HepG2 (cell line): ENCODE measurements around the gene HLF. TPM values are rescaled to one million over a fixed set of nuclear protein-coding genes. Genes with fewer than 3 reads are reported as not detected.

ENCODE experiments used
- ATAC-seq: fragments of 200-7000 bp; cut with Tn5 transposase; 3 replicates; pipeline ENCODE4 v1.9.1; 2020; ENCODE audit warnings: mild to moderate bottlenecking, moderate library complexity
- BruUV-seq: library from RNA; stranded (reverse); fragments of 400-500 nt; replicated peaks from 2 replicates; lab custom pipeline; 2021; lab: Mats Ljungman, UMichigan
- CTCF ChIA-PET: fragments of 300-600 bp; formaldehyde crosslinking; extraction: SDS; loops from one replicate; lab custom pipeline; 2021; ENCODE audit warnings: low total read pairs, inconsistent platforms, low intra/inter-chr PET ratio; lab: Yijun Ruan, JAX
- POLR2A ChIA-PET: fragments of 350-600 bp; sonication (Branson Sonifier 250); formaldehyde crosslinking; loops from one replicate; lab custom pipeline; 2020; ENCODE audit warnings: antibody characterized with exemption, inconsistent platforms; lab: Yijun Ruan, JAX
- DNase-seq: peaks from one replicate; pipeline ENCODE4 v3.0.0-alpha.2; 2015; ENCODE audit warnings: low spot score
- FAIRE-seq: peaks from 3 replicates; lab custom pipeline; 2011; peaks lifted over from hg19 to GRCh38; lab: Jason Lieb, UNC
- H2AFZ ChIP-seq: one replicate; pipeline ENCODE4 v1.6.1; 2011; ENCODE audit warnings: low read length, inconsistent platforms
- H3K27ac ChIP-seq: fragments of 300-600 bp; 3 replicates; pipeline ENCODE4 v1.8.0; 2011; ENCODE audit warnings: mixed run types, mild to moderate bottlenecking, mixed read lengths, low read length, inconsistent platforms; ENCODE audit not compliant: insufficient read depth; ENCODE audit errors: extremely low read length
- H3K27me3 ChIP-seq, 2 experiments: fragments of 200-600 bp in 1 of 2; 2 replicates in 1 of 2; 3 replicates in 1 of 2; pipeline versions ENCODE4 v1.6.0 to v1.8.0; 2011; ENCODE audit warnings: low read length in 2 of 2, mild to moderate bottlenecking in 2 of 2, moderate library complexity in 2 of 2, inconsistent platforms in 1 of 2; ENCODE audit not compliant: insufficient read depth in 2 of 2, control insufficient read depth in 1 of 2
- H3K36me3 ChIP-seq, 2 experiments: fragments of 200-600 bp in 1 of 2; replicated peaks in 1 of 2; 2 replicates in 1 of 2; 3 replicates in 1 of 2; pipeline versions ENCODE4 v1.5.1 to v1.8.0; 2011; ENCODE audit warnings: low read length in 2 of 2, inconsistent platforms in 1 of 2; ENCODE audit not compliant: insufficient read depth in 2 of 2, control insufficient read depth in 1 of 2
- H3K4me1 ChIP-seq: 2 replicates; pipeline ENCODE4 v1.5.1; 2012; ENCODE audit warnings: low read length, inconsistent platforms; ENCODE audit not compliant: insufficient read depth
- H3K4me2 ChIP-seq: 2 replicates; pipeline ENCODE4 v1.6.0; 2011; ENCODE audit warnings: low read depth, low read length, inconsistent platforms
- H3K4me3 ChIP-seq, 3 experiments: fragments of 200-600 bp in 1 of 3; sonication (generic), shearing (Covaris generic) in 1 of 3; replicated peaks in 1 of 3; 2 replicates each; pipeline ENCODE4 v1.5.1; 2011 to 2016; ENCODE audit warnings: low read length in 3 of 3, inconsistent platforms in 2 of 3, low read depth in 2 of 3, mild to moderate bottlenecking in 2 of 3, control low read depth in 1 of 3, mixed read lengths in 1 of 3; ENCODE audit not compliant: insufficient read depth in 1 of 3
- H3K79me2 ChIP-seq: one replicate; pipeline ENCODE4 v1.6.1; 2011; ENCODE audit warnings: low read length, inconsistent platforms; ENCODE audit not compliant: insufficient read depth
- H3K9ac ChIP-seq: 2 replicates; pipeline ENCODE4 v1.6.0; 2011; ENCODE audit warnings: mild to moderate bottlenecking, low read depth, low read length, inconsistent platforms; ENCODE audit not compliant: insufficient read depth
- H3K9me3 ChIP-seq: 2 replicates; pipeline ENCODE4 v1.5.1; 2012; ENCODE audit warnings: mild to moderate bottlenecking, low read length
- H4K20me1 ChIP-seq: 2 replicates; pipeline ENCODE4 v1.6.0; 2011; ENCODE audit warnings: inconsistent platforms, mild to moderate bottlenecking, low read length, moderate library complexity; ENCODE audit not compliant: insufficient read depth
- CREM ChIP-seq, 2 experiments: sonication (generic) in 1 of 2; formaldehyde crosslinking in 1 of 2; IDR thresholded peaks; 2 replicates each; pipeline versions ENCODE4 v1.4.0 to v1.6.1; 2016 to 2020; ENCODE audit warnings: antibody characterized with exemption in 1 of 2, mild to moderate bottlenecking in 1 of 2, missing genetic modification reagents in 1 of 2
- FOXA3 ChIP-seq: IDR thresholded peaks from 2 replicates; pipeline ENCODE4 v1.6.1; 2016; ENCODE audit warnings: missing genetic modification reagents, missing compliant biosample characterization
- HNF4G ChIP-seq, 2 experiments: sonication (generic) in 1 of 2; formaldehyde crosslinking in 1 of 2; IDR thresholded peaks; 2 replicates each; pipeline versions ENCODE4 v1.4.0 to v1.6.1; 2011 to 2020; ENCODE audit warnings: borderline replicate concordance in 2 of 2, low read depth in 2 of 2, mild to moderate bottlenecking in 2 of 2, low read length in 1 of 2, missing genetic modification reagents in 1 of 2, moderate library complexity in 1 of 2
- MAFK ChIP-seq, 2 experiments: IDR thresholded peaks in 1 of 2; conservative IDR thresholded peaks in 1 of 2; 2 replicates each; pipeline ENCODE4 v1.6.1; 2011; ENCODE audit warnings: improper control_type of control experiment in 2 of 2, low read length in 2 of 2
- NR2F1 ChIP-seq, 2 experiments: fragments of 450-650 bp in 1 of 2; formaldehyde crosslinking in 1 of 2; IDR thresholded peaks; 2 replicates each; pipeline versions ENCODE4 v1.5.0 to v1.6.1; 2016 to 2020; ENCODE audit warnings: mild to moderate bottlenecking in 1 of 2, missing compliant biosample characterization in 1 of 2, missing genetic modification reagents in 1 of 2, moderate library complexity in 1 of 2
- PRPF4 ChIP-seq: fragments of 200-400 bp; formaldehyde crosslinking; IDR thresholded peaks from 2 replicates; pipeline ENCODE4 v1.6.1; 2016; ENCODE audit warnings: low read length, low read depth; ENCODE audit not compliant: poor library complexity, severe bottlenecking
- SAFB2 ChIP-seq: sonication (generic); formaldehyde crosslinking; IDR thresholded peaks from 2 replicates; pipeline ENCODE4 v1.5.1; 2020; ENCODE audit warnings: missing genetic modification reagents, low read depth, mild to moderate bottlenecking, borderline replicate concordance
- TGIF2 ChIP-seq: IDR thresholded peaks from 2 replicates; pipeline ENCODE4 v1.6.1; 2016; ENCODE audit warnings: control low read depth, missing compliant biosample characterization
- ZMYM2 ChIP-seq: sonication (generic); formaldehyde crosslinking; IDR thresholded peaks from 2 replicates; pipeline ENCODE4 v1.8.0; 2022; ENCODE audit warnings: mild to moderate bottlenecking, missing genetic modification reagents
- ZNF296 ChIP-seq: sonication (generic); formaldehyde crosslinking; conservative IDR thresholded peaks from 2 replicates; pipeline ENCODE4 v1.5.0; 2020; ENCODE audit warnings: mild to moderate bottlenecking, missing genetic modification reagents
- ZNF383 ChIP-seq: sonication (generic); formaldehyde crosslinking; IDR thresholded peaks from 2 replicates; pipeline ENCODE4 v1.4.0; 2020; ENCODE audit warnings: missing genetic modification reagents, mild to moderate bottlenecking, borderline replicate concordance
- ZNF598 ChIP-seq: sonication (generic); formaldehyde crosslinking; IDR thresholded peaks from 2 replicates; pipeline ENCODE4 v1.5.1; 2020; ENCODE audit warnings: mild to moderate bottlenecking, missing genetic modification reagents, borderline replicate concordance
- ZNF75D ChIP-seq: sonication (generic); formaldehyde crosslinking; IDR thresholded peaks from 2 replicates; pipeline ENCODE4 v1.8.1; 2023; ENCODE audit warnings: missing genetic modification reagents, mild to moderate bottlenecking, borderline replicate concordance
- WGBS: methylation state at CpG from one replicate; pipeline ENCODE4 v1.1.6; 2017; ENCODE audit warnings: low lambda C conversion rate; 5-methylcytosine and 5-hydroxymethylcytosine counted together
- in situ Hi-C: cut with HindIII; loops from 2 replicates; pipeline ENCODE4 v1.10.0; 2017; ENCODE audit warnings: low pct_unique_long_range_greater_than_20kb; ENCODE audit not compliant: extremely low pct_ligation_motif_present
- intact Hi-C: fragments of 100-400 bp; cut with micrococcal nuclease; formaldehyde crosslinking; loops from one replicate; pipeline ENCODE4 v1.10.0; 2022; ENCODE audit not compliant: unreplicated experiment
- polyA plus RNA-seq, 8 experiments: library from polyadenylated mRNA; depleted of rRNA in 3 of 8; stranded (reverse) in 7 of 8; unstranded in 1 of 8; fragments of >200 nt; fragmentation: Illumina TruSeq in 4 of 8; extraction: Trizol in 4 of 8; gene quantifications; 2 replicates each; pipeline versions ENCODE4 v1.2.1 to v1.2.3, GENCODE V29; 2011 to 2016; ENCODE audit warnings: low read depth in 4 of 8, missing spikeins in 1 of 8, mixed read lengths in 1 of 8; ENCODE audit not compliant: insufficient read depth in 1 of 8
- total RNA-seq, 5 experiments: library from RNA; depleted of rRNA; stranded (reverse); fragments of >200 nt; fragmentation: Illumina TruSeq; extraction: Trizol; gene quantifications; 2 replicates each; pipeline ENCODE4 v1.2.3, GENCODE V29; 2016; ENCODE audit warnings: low read depth in 1 of 5
- TF ChIP-seq, protein P1 (sequence below): sonication (generic); formaldehyde crosslinking; IDR thresholded peaks from 2 replicates; pipeline ENCODE4 v1.4.0; 2020; ENCODE audit warnings: missing genetic modification reagents
- TF ChIP-seq, protein P2 (sequence below): sonication (generic); formaldehyde crosslinking; IDR thresholded peaks from 2 replicates; pipeline ENCODE4 v1.9.0; 2022; ENCODE audit warnings: missing genetic modification reagents, mild to moderate bottlenecking, borderline replicate concordance
- TF ChIP-seq, protein P3 (sequence below): sonication (generic); formaldehyde crosslinking; IDR thresholded peaks from 2 replicates; pipeline ENCODE4 v1.4.0; 2020; ENCODE audit warnings: missing genetic modification reagents

HLF gene
- total and polyA plus RNA-seq, 2 of the 13 experiments (the other 11 are each of a cell fraction or from before 2014, with no cell fraction given) = 202 to 346 TPM

DNA sequence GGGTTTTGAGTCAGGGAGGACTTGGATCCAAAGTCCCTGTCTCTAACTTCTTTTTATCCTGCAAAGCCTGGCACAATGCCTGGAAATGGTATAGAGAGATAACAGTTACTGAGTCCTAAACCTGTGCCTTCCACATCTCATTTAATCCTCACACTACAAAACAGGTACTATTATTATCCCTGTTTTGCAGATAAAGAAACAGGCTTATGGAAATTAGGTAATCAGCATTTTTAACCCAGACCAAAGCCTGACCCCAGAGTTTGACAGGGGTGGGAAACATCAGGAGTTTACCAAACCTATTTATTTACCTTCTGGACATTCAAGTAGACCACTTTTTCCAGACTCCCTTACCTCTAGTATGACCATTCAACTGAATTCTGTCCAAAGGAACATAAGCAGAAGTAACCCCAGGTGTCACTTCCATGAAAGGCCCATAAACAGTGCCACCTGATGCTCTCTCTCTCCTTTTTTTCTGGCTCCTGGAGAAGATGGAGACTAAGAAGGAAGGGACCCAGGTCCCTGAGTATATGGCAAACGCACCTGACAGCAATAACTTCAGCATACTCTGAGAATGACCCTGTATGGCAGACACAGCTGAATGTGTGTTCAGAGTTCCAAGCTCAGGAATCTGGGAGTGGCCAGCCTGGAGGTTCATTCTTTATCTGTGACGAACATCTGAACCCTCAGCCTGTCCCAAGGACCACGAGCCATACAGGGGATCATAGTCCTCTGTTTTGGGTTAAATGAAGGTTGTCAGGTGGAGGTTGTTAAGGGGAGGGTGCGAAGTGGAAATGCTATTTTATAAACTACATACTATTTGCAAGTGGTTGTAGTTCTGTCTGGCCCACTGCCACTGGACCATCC is 62.7 kb downstream of the HLF start:
- 21% methylated on average over 4 of the region's 4 CpGs for WGBS
- POLR2A ChIA-PET = interaction anchor here (1.3 kb wide), 2 partner anchors 24 to 41 kb away, joined by 5 read pairs; no protein-coding TSS in a partner anchor
- peak overlapping the region; percentile 37 for H3K27ac ChIP-seq
- ATAC-seq (peak; percentile 65), DNase-seq (peak; percentile 87), FAIRE-seq (peak; percentile 83)
- in situ Hi-C loops (no loop called here), intact Hi-C loops (loop anchor here (1.0 kb wide), 1 partner anchor 21 kb away; no protein-coding TSS in a partner anchor)
- H3K4me2 ChIP-seq = peak overlapping the region; percentile 29; the same call in 1 of the 2 replicates
- no peak overlapping the region for H2AFZ ChIP-seq
- CTCF ChIA-PET = no interaction called here
- H3K4me1 ChIP-seq = peaks cover 48% of the 10 kb centered on the region
- no peaks in the 10 kb centered on the region for H3K27me3 ChIP-seq
- H4K20me1 ChIP-seq = peaks cover 20% of the 10 kb centered on the region
- 0 out of 2 replicates have a peak, but pooled peaks cover 5% of the 10 kb centered on the region for H3K9me3 ChIP-seq
- H3K4me3 ChIP-seq = no peak overlapping the region
- H3K36me3 ChIP-seq = peaks cover 0 to 3% of the 10 kb centered on the region in 2 experiments; a peak in 1 of 5 replicates
- H3K79me2 ChIP-seq = no peaks in the 10 kb centered on the region
- BruUV-seq = TSS peak; percentile 10
- 0 out of 2 replicates have a peak overlapping the region, but pooled peaks have one; percentile 7 for H3K9ac ChIP-seq
- TF ChIP-seq TGIF2 = 0 out of 2 replicates have a peak, but pooled peaks have one; percentile 28
- TF ChIP-seq PRPF4 = no peak
- 0 out of 2 replicates have a peak, but pooled peaks have one; percentile 11 for TF ChIP-seq FOXA3 (CRISPR knock-in tag)
- no peak for TF ChIP-seq ZNF75D (CRISPR knock-in tag)
- TF ChIP-seq, protein P1, sequence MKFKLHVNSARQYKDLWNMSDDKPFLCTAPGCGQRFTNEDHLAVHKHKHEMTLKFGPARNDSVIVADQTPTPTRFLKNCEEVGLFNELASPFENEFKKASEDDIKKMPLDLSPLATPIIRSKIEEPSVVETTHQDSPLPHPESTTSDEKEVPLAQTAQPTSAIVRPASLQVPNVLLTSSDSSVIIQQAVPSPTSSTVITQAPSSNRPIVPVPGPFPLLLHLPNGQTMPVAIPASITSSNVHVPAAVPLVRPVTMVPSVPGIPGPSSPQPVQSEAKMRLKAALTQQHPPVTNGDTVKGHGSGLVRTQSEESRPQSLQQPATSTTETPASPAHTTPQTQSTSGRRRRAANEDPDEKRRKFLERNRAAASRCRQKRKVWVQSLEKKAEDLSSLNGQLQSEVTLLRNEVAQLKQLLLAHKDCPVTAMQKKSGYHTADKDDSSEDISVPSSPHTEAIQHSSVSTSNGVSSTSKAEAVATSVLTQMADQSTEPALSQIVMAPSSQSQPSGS = no peak
- peak; percentile 64; the same call in 1 of the 2 replicates for TF ChIP-seq CREM (IDR thresholded peaks at IDR 0.05)
- TF ChIP-seq CREM (CRISPR knock-in tag; IDR thresholded peaks at IDR 0.05) = no peak
- TF ChIP-seq ZMYM2 (CRISPR knock-in tag) = 0 out of 2 replicates have a peak, but pooled peaks have one; percentile 38
- no peak for TF ChIP-seq ZNF296 (CRISPR knock-in tag)
- TF ChIP-seq, protein P2, sequence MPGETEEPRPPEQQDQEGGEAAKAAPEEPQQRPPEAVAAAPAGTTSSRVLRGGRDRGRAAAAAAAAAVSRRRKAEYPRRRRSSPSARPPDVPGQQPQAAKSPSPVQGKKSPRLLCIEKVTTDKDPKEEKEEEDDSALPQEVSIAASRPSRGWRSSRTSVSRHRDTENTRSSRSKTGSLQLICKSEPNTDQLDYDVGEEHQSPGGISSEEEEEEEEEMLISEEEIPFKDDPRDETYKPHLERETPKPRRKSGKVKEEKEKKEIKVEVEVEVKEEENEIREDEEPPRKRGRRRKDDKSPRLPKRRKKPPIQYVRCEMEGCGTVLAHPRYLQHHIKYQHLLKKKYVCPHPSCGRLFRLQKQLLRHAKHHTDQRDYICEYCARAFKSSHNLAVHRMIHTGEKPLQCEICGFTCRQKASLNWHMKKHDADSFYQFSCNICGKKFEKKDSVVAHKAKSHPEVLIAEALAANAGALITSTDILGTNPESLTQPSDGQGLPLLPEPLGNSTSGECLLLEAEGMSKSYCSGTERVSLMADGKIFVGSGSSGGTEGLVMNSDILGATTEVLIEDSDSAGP (CRISPR knock-in tag) = no peak
- 0 out of 4 replicates have a peak, but pooled peaks of 1 of the 2 experiments have one; percentile 21 for TF ChIP-seq NR2F1 (CRISPR knock-in tag; IDR thresholded peaks at IDR 0.05)
- TF ChIP-seq HNF4G (IDR thresholded peaks at IDR 0.05; ENCODE audit: borderline replicate concordance, low read depth, low read length) = peak; percentile 72
- TF ChIP-seq HNF4G (CRISPR knock-in tag; IDR thresholded peaks at IDR 0.05; ENCODE audit: borderline replicate concordance, low read depth) = no peak
- no peak for TF ChIP-seq ZNF383 (CRISPR knock-in tag)
- TF ChIP-seq, protein P3, sequence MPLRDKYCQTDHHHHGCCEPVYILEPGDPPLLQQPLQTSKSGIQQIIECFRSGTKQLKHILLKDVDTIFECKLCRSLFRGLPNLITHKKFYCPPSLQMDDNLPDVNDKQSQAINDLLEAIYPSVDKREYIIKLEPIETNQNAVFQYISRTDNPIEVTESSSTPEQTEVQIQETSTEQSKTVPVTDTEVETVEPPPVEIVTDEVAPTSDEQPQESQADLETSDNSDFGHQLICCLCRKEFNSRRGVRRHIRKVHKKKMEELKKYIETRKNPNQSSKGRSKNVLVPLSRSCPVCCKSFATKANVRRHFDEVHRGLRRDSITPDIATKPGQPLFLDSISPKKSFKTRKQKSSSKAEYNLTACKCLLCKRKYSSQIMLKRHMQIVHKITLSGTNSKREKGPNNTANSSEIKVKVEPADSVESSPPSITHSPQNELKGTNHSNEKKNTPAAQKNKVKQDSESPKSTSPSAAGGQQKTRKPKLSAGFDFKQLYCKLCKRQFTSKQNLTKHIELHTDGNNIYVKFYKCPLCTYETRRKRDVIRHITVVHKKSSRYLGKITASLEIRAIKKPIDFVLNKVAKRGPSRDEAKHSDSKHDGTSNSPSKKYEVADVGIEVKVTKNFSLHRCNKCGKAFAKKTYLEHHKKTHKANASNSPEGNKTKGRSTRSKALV (CRISPR knock-in tag) = no peak
- TF ChIP-seq MAFK (conservative IDR thresholded peaks at IDR 0.05 in 1 of 2, IDR thresholded peaks at IDR 0.05 in 1 of 2; ENCODE audit: low read length in 2 of 2) = peak; percentile 52 to 58; a peak in 3 of 4 replicates
- TF ChIP-seq SAFB2 (CRISPR knock-in tag) = no peak
- TF ChIP-seq ZNF598 (CRISPR knock-in tag) = no peak
